ENCODE results near the gene SARDH.

GRCh38 chr9:133712221-133713100 lies 25.7 kb downstream of the SARDH start:
- TF ChIP-seq CTCF (IDR thresholded peaks at IDR 0.05): no peak
- TF ChIP-seq POLR2A (IDR thresholded peaks at IDR 0.05): no peak
- no peak for TF ChIP-seq EP300 (IDR thresholded peaks at IDR 0.05)

Data from tibial nerve (tissue), 4 donors.